GM12801 (cell line): Measurements from ENCODE around the gene TNRC6B.

Experiments used
- CTCF ChIP-seq: IDR thresholded peaks from one replicate; pipeline ENCODE4 v1.5.1; 2011; ENCODE audit warnings: control low read depth; ENCODE audit not compliant: insufficient read length; ENCODE audit errors: extremely low read depth

The TNRC6B gene

DNA sequence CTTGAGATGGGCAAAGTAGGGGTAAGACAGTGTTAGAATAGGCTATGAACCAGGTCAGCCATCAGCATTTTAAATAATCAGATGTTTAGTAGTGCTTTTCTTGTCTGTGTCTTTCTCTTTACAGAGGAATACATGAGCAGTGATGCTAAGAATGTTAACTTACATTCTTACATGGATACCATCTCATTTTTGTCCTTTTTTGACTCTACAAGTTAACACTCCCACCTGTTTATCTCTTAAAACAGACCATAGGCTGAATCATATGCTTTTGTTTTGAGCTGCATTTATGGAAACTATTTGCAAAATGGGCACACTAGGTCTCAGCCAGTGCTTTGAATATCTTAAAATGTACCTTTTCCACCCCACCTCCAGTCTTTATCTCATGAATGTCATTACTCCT lies 143.0 kb downstream of the TNRC6B start:
- no peak for TF ChIP-seq CTCF

DNA sequence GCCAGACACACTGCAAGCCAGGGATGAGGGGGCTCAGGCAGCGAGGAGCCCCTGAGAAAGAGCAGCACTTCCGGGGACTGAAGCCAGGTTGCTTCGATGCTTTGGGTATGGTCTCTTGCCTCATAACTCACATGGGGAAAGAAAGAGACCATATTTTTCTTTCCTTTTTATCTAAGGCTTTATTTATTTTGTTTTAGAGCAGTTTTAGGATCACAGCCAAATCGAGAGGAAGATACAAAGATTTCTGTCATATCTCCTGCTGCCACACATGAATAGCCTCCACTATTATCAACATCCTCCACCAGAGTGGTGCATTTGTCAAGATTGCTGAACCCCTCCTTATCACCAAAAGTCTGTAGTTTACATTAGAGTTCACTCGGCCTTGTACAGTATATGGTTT lies 144.3 kb downstream of the TNRC6B start:
- TF ChIP-seq CTCF = no peak

DNA sequence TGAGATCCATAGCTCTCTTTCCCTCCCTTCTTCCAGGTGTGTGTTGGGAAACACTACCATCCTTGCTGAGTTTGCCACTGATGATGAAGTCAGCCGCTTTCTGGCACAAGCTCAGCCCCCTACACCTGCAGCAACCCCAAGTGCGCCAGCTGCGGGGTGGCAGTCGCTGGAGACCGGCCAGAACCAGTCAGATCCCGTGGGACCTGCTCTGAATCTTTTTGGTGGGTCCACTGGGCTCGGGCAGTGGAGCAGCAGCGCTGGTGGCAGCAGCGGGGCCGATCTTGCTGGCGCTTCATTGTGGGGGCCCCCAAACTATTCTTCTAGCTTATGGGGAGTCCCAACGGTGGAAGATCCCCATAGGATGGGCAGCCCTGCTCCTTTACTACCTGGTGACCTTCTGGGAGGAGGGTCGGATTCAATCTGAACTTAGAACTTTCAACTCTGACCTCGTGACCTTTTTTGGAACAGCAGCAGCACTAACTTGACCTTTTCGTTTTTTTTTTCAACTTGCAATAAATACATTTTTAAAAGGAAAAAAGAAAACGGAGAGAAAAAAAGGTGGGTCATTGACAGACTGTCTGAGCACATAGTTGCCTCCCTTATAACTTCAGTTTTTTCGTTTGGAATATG lies 145.2 kb downstream of the TNRC6B start:
- TF ChIP-seq CTCF = no peak

- TF ChIP-seq CTCF = no peak
These were observed 146.0 kb downstream of the TNRC6B start for GRCh38 chr22:40323681-40324171.

DNA sequence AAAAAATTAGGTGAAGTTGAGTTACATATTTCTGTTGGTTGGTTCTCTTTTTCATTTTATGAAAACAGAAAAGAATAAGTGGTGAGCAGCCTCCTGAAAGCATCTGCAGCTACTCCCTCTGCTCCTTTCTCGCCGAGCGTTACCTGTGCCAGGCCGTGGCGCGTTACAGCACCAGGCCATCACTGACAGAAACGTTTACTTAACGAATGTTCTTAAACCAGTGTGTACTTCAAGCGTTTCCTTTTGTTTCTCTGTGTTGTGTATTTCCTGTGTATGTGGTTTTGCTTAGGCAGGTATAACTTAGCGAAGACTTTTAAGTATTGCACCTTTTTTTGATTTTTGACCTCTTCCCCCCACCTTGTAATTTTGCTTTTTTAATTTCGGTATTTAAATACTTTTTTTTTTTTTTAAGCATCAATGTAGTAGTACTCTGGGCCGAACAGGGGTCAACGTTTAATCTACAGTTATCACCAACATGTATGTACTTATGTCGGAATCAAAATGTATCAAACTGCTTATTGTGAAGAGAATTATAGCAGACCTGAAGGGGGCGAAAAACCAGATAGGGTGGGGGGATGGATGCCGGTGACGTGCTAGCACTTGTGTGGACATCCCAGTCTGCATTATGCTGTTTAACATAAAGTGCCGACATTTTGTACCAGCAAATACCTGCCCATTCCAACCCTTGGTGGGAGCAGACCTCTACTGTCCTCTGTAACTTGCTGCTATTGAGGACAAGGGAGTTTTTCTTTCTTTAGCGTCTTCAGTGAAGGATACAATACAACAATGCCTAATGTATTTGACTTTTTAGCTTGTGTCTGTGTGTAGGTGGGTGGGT lies 147.0 kb downstream of the TNRC6B start:
- TF ChIP-seq CTCF = no peak

- no peak for TF ChIP-seq CTCF
These were observed 147.6 kb downstream of the TNRC6B start for GRCh38 chr22:40325315-40325714.

DNA sequence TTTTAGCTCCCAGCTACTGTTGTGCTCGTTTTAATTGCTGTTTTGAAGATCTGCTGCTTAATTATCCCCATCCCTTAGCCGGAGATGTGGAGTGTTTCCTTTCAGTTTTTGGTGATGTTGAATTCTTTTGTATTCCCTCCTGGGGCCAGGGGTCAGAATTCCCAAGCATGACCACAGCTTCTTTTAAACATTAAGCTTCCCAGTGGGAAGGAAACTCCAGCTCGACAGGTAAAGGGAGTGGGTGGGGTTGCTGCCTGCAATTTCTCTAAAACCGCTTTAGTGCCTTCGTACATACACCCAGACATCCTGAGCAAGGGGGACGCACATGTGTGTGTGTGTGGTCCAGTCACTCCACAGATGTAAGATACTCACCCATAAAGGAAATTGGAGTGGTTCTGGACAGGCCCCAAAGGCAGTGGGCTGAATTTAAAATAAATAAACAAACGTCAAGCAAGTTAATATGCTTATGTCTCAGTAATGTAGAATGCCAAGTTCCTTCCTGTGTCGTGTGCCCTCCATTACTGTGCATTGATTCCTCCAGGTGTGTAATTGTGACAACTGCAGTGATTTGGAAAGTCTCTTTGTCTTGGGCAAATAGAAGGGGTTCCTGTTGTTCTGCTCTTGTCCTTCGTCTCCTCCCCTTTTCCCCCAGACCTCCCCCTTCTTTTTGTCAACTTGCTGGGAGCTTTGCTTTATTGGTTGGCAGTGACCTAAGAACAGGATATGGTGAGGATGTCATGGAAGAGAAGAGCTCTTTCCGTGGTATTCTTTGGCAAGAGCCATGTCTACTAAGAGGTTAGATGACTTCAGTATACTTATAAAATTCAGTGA lies 149.4 kb downstream of the TNRC6B start:
- no peak for TF ChIP-seq CTCF
